HPDE6-E6E7 (cell line): ENCODE results near the gene KIAA0586.
"Not testable (repeated sequence)": the region's sequence is repeated elsewhere in the genome, so short reads cannot be mapped to it uniquely, and the experiment has no call there.

Experiments
- DNase-seq: peaks from one replicate; pipeline ENCODE4 v3.0.0; 2011; ENCODE audit warnings: missing footprints; ENCODE audit errors: extremely low spot score

KIAA0586 gene

GRCh38 chr14:58464652-58465051, 37.1 kb downstream of the KIAA0586 start:
- no peak for DNase-seq

GRCh38 chr14:58465421-58465820, 37.9 kb downstream of the KIAA0586 start:
- DNase-seq, result peak; percentile 28

GRCh38 chr14:58466459-58466858, 38.9 kb downstream of the KIAA0586 start:
- no peak for DNase-seq

GRCh38 chr14:58467575-58467974, 40.1 kb downstream of the KIAA0586 start:
- DNase-seq, result no peak

- DNase-seq, result no peak
Measured at GRCh38 chr14:58469309-58469708, 41.8 kb downstream of the KIAA0586 start.

- DNase-seq, result no peak
Measured at GRCh38 chr14:58476320-58476719, 48.8 kb downstream of the KIAA0586 start.

GRCh38 chr14:58477653-58478052, 50.1 kb downstream of the KIAA0586 start:
- DNase-seq, result no peak

GRCh38 chr14:58478329-58478728, 50.8 kb downstream of the KIAA0586 start:
- DNase-seq, result not testable (repeated sequence)

GRCh38 chr14:58479975-58480374, 52.5 kb downstream of the KIAA0586 start:
- DNase-seq, result no peak

GRCh38 chr14:58484176-58484575, 56.7 kb downstream of the KIAA0586 start:
- DNase-seq, result no peak

- DNase-seq, result peak; percentile 57
Measured at GRCh38 chr14:58488550-58488949, 61.0 kb downstream of the KIAA0586 start.

GRCh38 chr14:58491593-58491992, 64.1 kb downstream of the KIAA0586 start:
- no peak for DNase-seq

GRCh38 chr14:58492044-58492443, 64.5 kb downstream of the KIAA0586 start:
- DNase-seq, result no peak

GRCh38 chr14:58501214-58501816, 73.8 kb downstream of the KIAA0586 start:
- peak; percentile 16 for DNase-seq

- DNase-seq, result no peak
Measured at GRCh38 chr14:58513272-58513671, 85.8 kb downstream of the KIAA0586 start.

- DNase-seq, result no peak
Measured at GRCh38 chr14:58517592-58517991, 90.1 kb downstream of the KIAA0586 start.

- DNase-seq, result not testable (repeated sequence)
Measured at GRCh38 chr14:58525691-58526090, 98.2 kb downstream of the KIAA0586 start.

- no peak for DNase-seq
Measured at GRCh38 chr14:58533446-58533845, 105.9 kb downstream of the KIAA0586 start.

- no peak for DNase-seq
Measured at GRCh38 chr14:58535044-58535443, 107.5 kb downstream of the KIAA0586 start.

GRCh38 chr14:58537004-58537403, 109.5 kb downstream of the KIAA0586 start:
- no peak for DNase-seq

- DNase-seq, result no peak
Measured at GRCh38 chr14:58540749-58541632, 113.5 kb downstream of the KIAA0586 start.

- no peak for DNase-seq
Measured at GRCh38 chr14:58541633-58542022, 114.1 kb downstream of the KIAA0586 start.

GRCh38 chr14:58543253-58543652, 115.7 kb downstream of the KIAA0586 start:
- DNase-seq, result no peak
